GM18951 (cell line): ENCODE results near the gene NOL11.

ENCODE experiments used
- POLR2A ChIP-seq: IDR thresholded peaks from 4 replicates; pipeline ENCODE4 v1.6.1; 2011; ENCODE audit warnings: mild to moderate bottlenecking; ENCODE audit not compliant: insufficient read length, insufficient read depth; ENCODE audit errors: extremely low read depth
- in situ Hi-C: fragments of 300-500 bp; cut with MboI; formaldehyde crosslinking; loops from one replicate; pipeline ENCODE4 v1.12.0; 2022; ENCODE audit warnings: low sequenced_read_pairs, mixed read lengths, inconsistent platforms; ENCODE audit not compliant: unreplicated experiment

Gene NOL11

DNA sequence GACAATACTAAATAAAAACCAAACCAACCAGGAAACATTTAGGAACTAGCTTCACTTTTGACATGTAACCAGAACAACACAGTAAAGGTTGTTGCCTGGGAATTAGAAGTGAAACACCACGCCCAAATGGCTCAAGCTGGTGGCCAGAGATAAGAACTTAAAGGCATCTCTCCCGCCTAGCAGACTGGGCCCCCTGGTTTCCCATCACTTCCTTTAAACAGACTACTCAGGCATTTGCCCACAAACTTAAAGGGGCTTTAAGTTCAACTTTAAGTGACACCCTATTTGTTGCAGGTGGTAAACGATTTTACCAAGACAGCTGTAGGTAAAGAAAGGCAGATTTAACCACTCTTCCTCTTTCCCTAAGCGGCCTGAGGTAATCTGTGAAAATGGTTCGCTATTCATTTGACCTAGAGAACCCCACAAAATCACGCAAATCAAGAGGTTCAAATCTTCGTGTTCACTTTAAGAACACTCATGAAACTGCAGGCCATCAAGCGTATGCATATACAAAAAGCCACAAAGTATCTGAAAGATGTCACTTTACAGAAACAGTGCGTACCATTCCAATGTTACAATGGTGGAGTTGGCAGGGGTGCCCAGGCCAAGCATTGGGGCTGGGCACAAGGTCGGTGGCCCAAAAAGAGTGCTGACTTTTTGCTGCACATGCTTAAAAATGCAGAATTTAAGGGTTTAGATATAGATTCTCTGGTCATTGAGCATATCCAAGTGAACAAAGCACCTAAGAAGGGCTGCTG, 66.8 kb downstream of the NOL11 start:
- in situ Hi-C loops, result no loop called here
- no peak for TF ChIP-seq POLR2A

DNA sequence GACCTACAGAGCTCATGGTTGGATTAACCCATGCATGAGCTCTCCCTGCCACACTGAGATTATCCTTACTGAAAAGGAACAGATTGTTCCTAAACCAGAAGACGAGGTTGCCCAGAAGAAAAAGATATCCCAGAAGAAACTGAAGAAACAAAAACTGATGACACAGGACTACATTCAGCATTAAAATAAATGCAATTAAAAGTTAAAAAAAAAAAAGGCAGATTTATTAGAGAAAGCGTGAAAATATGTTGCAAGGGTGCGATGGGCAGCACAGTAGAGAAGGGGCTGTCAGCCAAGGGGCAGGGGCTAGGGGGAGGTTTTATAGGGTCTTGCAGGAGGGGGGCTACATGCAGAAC, 67.4 kb downstream of the NOL11 start:
- in situ Hi-C loops, result no loop called here

DNA sequence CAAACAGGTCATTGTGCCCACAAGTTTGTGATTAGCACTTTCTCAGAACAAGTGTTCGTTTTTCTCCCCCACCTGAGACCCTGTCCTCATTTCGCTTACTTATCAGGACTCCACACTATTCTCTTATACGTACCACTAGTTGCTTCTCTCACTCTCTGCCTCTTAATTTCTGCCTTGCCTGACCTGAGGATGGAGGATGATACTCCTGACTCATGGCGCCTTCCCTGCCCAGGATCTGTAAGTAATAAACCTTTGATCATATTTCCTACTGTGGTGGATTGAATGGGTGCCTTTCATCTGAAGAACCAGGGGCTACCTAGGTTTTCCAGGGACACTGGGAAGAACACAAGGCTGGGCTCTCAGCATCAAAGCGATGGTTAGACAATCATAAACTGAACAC, 67.8 kb downstream of the NOL11 start:
- no peak for TF ChIP-seq POLR2A
- in situ Hi-C loops, result no loop called here

More for the DNA sequence above, 67.4 kb downstream of the NOL11 start:
- TF ChIP-seq POLR2A, result no peak
